Sciatic nerve (tissue), 2 donors: ENCODE results near the gene PPFIBP2. TPM values are rescaled to one million over a fixed set of nuclear protein-coding genes. Genes with fewer than 3 reads are reported as not detected.

Source experiments
- ATAC-seq: fragments of 200-7000 bp; cut with Tn5 transposase; one replicate; pipeline ENCODE4 v1.9.1; 2020; ENCODE audit warnings: mild to moderate bottlenecking, moderate library complexity
- DNase-seq: peaks from one replicate; pipeline ENCODE4 v3.0.0-alpha.2; 2020; ENCODE audit warnings: low spot score
- intact Hi-C: fragments of 100-400 bp; cut with DNase I; formaldehyde crosslinking; loops from one replicate; pipeline ENCODE4 v1.14.2; 2022
- total RNA-seq: library from RNA; stranded (reverse); fragmentation: NEBNext Ultra II Directional; extraction: Animal tissue kit (Norgen Biotek cat#: 25700); gene quantifications from one replicate; pipeline ENCODE4 v1.2.1, GENCODE V29; 2021
- donor health status: DM: no; HTN: no; CAD: no.
- donor health status: DM: no; HTN: no; CAD: no.

The PPFIBP2 gene
- total RNA-seq, 1 donor from 2014 or later: 52.3 TPM

GRCh38 chr11:7571640-7572000 lies 57.8 kb downstream of the PPFIBP2 start:
- peak; percentile 74 for ATAC-seq
- peak; percentile 84 for DNase-seq
- intact Hi-C loops: loop anchor here (5.0 kb wide), 1 partner anchor 86 kb away; no protein-coding TSS in a partner anchor

- DNase-seq: no peak
- intact Hi-C loops: loop anchor here (5.0 kb wide), 1 partner anchor 85 kb away; no protein-coding TSS in a partner anchor
- ATAC-seq: peak; percentile 9
Observed at GRCh38 chr11:7572001-7572712, 58.4 kb downstream of the PPFIBP2 start.

GRCh38 chr11:7573193-7573557 lies 59.4 kb downstream of the PPFIBP2 start:
- ATAC-seq (no peak), DNase-seq (no peak)
- intact Hi-C loops: loop anchor here (5.0 kb wide), 1 partner anchor 84 kb away; no protein-coding TSS in a partner anchor

- ATAC-seq (no peak), DNase-seq (no peak)
- intact Hi-C loops: loop anchor here (5.0 kb wide), 1 partner anchor 84 kb away; no protein-coding TSS in a partner anchor
Observed at GRCh38 chr11:7573558-7574296, 59.9 kb downstream of the PPFIBP2 start.

GRCh38 chr11:7574491-7575130 lies 60.8 kb downstream of the PPFIBP2 start:
- DNase-seq (no peak), ATAC-seq (no peak)
- intact Hi-C loops: loop anchor here (5.0 kb wide), 1 partner anchor 83 kb away; no protein-coding TSS in a partner anchor

GRCh38 chr11:7575841-7576725 lies 62.3 kb downstream of the PPFIBP2 start:
- intact Hi-C loops: no loop called here
- no peak for DNase-seq
- ATAC-seq: peak; percentile 46

- intact Hi-C loops: no loop called here
- DNase-seq (peak; percentile 69), ATAC-seq (peak; percentile 67)
Observed at GRCh38 chr11:7576726-7577290, 63.0 kb downstream of the PPFIBP2 start.

GRCh38 chr11:7577291-7578190 lies 63.7 kb downstream of the PPFIBP2 start:
- ATAC-seq: peak; percentile 72
- peak; percentile 77 for DNase-seq
- intact Hi-C loops: no loop called here

GRCh38 chr11:7578276-7578955 lies 64.6 kb downstream of the PPFIBP2 start:
- DNase-seq (no peak), ATAC-seq (no peak)
- intact Hi-C loops: no loop called here

GRCh38 chr11:7579361-7579791 lies 65.6 kb downstream of the PPFIBP2 start:
- ATAC-seq: peak; percentile 49
- intact Hi-C loops: no loop called here
- DNase-seq: no peak

- ATAC-seq (no peak), DNase-seq (no peak)
- intact Hi-C loops: no loop called here
Observed at GRCh38 chr11:7581021-7581590, 67.3 kb downstream of the PPFIBP2 start.

- intact Hi-C loops: no loop called here
- no peak for DNase-seq
- peak; percentile 36 for ATAC-seq
Observed at GRCh38 chr11:7582338-7582985, 68.7 kb downstream of the PPFIBP2 start.

GRCh38 chr11:7583248-7583647 lies 69.4 kb downstream of the PPFIBP2 start:
- no peak for ATAC-seq
- intact Hi-C loops: no loop called here
- DNase-seq: no peak

GRCh38 chr11:7584910-7585309 lies 71.1 kb downstream of the PPFIBP2 start:
- intact Hi-C loops: no loop called here
- no peak for ATAC-seq
- DNase-seq: no peak

- intact Hi-C loops: no loop called here
Observed at GRCh38 chr11:7585816-7586215, 72.0 kb downstream of the PPFIBP2 start.

GRCh38 chr11:7586376-7586775 lies 72.6 kb downstream of the PPFIBP2 start:
- DNase-seq (no peak), ATAC-seq (no peak)
- intact Hi-C loops: no loop called here

More at GRCh38 chr11:7585816-7586215, 72.0 kb downstream of the PPFIBP2 start:
- DNase-seq (no peak), ATAC-seq (no peak)
